Iris pigment epithelial cell (primary cell): ENCODE measurements around the gene PDLIM3.

ENCODE experiments used
- DNase-seq: peaks from one replicate; pipeline ENCODE4 v3.0.0-alpha.2; 2011; ENCODE audit warnings: low read depth

Gene PDLIM3

DNA sequence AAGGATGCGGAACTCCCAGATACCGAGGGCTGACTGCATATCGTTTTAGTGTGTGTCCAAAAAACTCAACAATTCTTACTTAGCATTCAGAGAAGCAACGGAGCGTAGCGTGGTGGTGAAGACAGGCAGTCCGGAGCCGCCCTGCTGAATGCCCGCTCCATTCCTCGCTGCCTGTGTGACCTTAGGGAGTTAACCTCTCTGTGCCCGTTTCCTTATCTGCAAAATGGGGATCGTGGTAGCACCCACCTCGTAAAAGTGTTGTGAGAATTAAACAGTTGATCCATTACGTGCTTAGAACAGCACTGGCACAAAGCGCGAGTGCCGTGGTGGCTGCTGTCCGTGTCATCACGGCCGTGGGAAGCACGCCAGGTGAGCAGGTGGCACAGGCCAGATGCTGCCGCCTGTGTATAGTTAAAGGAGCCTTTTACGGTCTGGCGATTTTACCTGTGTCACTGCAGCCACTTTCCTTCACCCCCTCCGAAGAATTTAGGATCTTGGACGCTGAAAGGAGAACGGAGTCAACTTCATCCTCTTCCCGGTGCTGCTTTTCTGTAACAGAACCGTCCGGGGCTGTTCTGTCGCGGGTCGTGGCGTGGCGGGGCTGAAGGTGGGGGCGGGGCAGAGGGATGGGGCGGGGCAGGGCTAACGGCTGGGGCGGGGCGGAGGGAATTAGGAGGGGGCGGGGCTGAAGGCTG, 64.7 kb downstream of the PDLIM3 start:
- peak; percentile 26 for DNase-seq

DNA sequence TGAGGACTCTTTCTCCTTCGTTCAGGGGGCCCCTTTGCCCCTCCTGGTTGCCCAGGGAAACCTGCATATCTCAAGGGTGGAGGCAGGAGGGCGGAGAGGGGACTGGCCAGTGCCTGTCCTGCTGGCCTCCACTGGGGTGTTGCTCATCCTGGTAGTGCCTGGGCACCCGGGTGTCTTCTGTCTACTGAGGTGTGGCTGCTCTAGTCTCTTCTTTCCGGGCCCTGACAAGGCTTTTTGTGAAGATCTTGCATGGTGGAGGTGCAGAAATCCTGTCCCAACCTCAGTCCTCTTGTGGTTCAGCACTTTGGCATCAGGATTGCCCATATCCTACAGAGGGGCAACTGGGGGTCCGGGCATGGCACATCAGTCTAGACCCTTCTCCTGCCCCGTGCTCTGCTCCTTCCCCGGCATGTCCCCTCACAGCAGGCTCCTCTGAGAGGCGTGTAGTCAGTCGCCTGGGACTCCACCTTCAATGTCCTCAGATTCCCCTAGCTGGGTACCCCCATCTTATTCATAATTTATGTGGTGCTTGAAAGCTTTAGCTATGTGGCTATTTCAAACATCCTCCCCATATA, 65.6 kb downstream of the PDLIM3 start:
- DNase-seq: no peak

DNA sequence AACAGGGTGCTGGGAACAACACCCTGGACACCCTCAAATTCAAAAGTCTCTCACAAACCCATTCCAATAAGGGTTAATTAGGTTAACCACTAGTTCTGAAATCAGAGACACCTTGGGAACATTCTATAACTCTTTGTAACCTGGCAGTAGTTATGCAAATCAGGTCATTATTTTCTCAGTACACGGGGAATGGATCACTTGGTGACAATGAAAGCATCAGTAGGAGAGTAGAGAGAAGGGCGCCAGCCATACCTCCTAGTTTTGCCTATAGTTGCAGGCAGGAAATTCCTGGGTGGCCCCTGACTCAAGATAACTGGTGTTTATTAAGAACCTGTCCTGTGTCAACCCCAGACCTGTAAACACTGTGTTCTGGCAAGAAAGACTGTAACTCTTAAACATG, 66.3 kb downstream of the PDLIM3 start:
- DNase-seq: no peak

DNA sequence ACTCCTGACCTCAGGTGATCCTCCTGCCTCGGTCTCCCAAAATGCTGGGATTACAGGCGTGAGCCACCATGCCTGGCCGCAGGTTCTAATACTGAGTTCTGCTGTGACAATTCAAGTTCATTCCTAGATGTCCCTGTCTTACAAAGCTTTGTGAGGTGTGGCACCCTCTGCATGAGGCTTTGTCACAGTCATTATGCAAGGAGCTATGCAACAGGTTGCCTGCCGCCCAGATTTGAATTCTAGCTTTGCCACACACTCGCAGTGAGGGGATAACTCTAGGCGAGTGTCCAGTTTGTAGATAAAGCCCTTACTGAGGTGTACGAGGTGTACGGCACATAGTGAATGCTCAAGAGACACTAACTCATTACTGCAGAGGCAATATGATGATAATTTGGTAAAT, 67.3 kb downstream of the PDLIM3 start:
- no peak for DNase-seq

DNA sequence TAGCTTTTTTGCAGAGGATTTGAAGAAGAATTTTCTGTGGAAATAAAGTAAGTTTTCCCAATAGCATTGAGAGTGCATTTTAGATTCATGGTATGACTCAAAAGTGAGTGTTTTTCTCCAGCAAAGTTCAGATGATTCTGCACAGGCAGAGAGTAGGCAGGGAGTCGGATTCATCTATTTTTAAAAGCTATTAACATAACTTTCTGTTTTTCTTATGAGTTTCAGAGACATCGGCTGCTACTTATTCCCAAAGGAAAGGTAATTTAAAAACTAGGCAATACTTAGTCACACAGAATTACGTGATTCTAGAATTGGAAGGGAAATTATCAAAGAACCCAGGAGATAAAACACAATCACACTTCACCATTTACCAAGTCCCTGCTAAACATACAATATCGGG, 68.2 kb downstream of the PDLIM3 start:
- DNase-seq: no peak

DNA sequence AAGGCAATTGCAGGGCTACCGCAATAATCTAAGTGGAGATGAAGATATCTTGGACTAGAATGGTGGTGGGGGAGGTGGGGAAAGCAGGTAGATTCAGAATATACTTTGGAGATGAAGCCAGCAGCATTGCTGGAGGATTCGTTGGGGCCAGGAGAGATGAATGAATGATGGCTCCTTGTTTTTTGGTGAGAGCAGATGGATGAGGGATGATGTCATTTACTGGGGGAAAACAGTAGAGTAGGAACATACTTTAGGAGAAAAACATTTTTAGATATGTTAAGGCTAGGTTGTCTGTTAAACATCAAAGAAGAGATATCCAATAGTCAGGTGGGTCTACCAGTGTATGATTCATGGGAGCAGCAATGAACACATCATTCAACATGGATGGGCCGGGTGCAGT, 69.6 kb downstream of the PDLIM3 start:
- no peak for DNase-seq

DNA sequence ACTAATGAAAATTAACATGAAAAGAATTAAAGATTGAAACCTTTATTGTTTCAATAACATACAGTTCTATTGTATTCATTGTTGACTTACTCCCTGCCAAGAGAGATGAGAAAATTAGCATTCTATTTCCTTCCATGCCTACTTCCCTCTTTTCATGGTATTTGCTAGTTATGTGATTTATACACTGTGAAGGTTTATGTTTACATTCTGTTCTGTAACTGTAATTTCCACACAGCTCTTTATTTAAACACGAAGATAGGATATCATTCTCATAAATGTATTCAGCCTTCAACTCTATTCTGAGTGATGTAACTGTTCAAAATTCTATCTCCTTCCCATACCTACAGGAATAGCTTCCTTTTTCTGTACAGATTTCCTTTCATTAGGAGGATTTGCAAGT, 70.4 kb downstream of the PDLIM3 start:
- DNase-seq: peak; percentile 5

DNA sequence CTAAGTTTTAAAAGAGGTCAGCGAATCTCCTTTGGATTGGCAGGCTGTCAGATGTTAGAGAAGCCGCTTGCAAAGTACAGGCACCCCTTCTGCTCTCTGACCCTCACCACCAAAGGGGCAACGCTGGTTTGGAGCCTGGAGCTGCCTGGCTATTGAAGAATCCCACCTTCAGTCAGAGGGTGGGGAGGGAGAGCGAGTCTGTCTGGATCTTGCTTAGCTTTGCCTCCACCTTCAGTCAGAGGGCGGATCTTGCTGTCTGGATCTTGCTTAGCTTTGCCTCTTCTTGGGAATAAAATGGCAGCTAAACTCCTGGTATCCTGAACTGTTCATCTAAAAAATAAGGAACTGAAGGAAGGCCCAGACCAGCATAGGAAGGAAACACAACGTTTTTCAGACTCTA, 71.1 kb downstream of the PDLIM3 start:
- no peak for DNase-seq

DNA sequence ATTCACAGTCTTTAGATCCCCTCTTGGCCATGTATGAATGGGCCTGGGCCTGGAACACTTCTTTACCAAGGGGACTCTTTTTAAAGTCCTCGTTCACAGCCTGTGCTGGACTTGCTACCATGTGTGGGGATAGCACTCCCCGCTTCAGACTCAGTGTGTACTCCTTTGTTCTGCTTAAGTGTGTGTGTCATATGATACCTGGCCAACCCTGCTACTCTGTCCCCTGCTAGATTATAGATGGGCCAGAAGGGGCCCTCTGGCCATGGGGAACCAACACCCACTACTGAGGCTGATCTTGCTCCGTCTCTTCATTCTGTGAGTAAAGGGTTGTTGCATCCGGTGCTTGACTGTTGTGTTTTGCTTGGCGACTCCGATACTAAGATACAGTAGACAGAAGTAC, 71.8 kb downstream of the PDLIM3 start:
- DNase-seq: no peak

DNA sequence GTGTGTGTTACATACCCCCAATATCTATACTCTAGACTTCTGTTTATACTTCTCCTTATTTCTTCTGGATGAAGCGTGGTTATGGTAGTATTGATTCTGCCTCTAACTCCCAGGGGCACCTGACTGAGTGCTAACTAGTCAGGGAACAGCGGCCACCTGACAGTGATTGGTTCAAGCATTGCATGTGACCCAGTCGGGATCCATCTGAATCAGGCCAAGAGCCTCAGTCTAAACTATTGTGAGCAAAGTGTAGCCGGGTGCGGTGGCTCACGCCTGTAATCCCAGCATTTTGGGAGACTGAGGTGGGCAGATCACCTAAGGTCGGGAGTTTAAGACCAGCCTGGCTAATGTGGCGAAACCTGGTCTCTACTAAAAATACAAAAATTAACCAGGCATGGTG, 73.7 kb downstream of the PDLIM3 start:
- DNase-seq: no peak

DNA sequence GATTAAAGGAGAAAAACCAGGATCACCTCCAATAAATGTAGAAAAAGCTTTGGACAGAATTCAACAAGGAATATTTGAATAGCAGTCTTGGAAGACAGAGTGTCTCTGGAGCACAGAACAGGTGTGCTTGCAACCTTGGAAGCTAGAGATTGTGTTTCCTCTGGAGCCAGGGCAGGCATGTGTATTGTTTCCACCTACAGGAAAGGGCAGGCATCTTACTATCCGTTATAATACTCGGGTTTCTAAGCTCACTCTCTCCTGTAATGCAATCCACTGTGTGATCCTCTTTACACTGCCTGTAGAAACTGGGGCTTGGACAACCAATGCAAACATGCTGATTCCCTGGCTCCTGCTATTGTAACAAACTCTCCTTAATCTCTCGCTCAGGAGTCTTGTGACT, 78.2 kb downstream of the PDLIM3 start:
- no peak for DNase-seq

DNA sequence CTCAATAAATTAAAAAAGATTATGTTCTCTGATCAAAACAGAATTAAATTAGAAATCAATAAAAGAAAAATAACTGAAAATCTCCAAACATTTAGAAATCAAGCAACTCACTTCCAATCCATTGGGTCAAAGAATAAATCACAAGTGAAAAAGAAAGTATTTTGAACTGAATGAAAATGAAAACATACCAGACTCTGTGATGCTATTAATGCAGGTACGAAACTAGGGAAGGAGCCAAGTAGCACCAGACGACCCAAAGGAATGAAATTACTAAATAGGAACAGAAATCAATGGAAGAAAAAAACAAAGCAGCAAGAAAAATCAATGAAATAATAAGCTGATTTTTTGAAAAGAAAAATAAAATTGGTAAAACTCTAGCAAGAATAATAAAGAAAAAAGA, 79.2 kb downstream of the PDLIM3 start:
- no peak for DNase-seq
